DMS153 (cell line): ENCODE data around the gene TEX10.

Experiments used
- DNase-seq: peaks from one replicate; lab custom pipeline; 2025; lab: John Stamatoyannopoulos, UW

TEX10 gene

GRCh38 chr9:100284247-100284646 lies 68.5 kb downstream of the TEX10 start:
- no peak for DNase-seq

GRCh38 chr9:100282388-100282719 lies 70.4 kb downstream of the TEX10 start:
- no peak for DNase-seq

GRCh38 chr9:100281676-100282387 lies 70.9 kb downstream of the TEX10 start:
- no peak for DNase-seq

- DNase-seq, result no peak
Observed at GRCh38 chr9:100281066-100281465, 71.7 kb downstream of the TEX10 start.

GRCh38 chr9:100277166-100277979 lies 75.4 kb downstream of the TEX10 start:
- DNase-seq, result no peak

GRCh38 chr9:100269656-100270055 lies 83.1 kb downstream of the TEX10 start:
- no peak for DNase-seq

- DNase-seq, result no peak
Observed at GRCh38 chr9:100268271-100268670, 84.5 kb downstream of the TEX10 start.

GRCh38 chr9:100267211-100267610 lies 85.5 kb downstream of the TEX10 start:
- no peak for DNase-seq
